ENCODE measurements around the gene POLR1D.

GRCh38 chr13:27588405-27588804, 33.3 kb upstream of the POLR1D start:
- no peak for TF ChIP-seq CTCF (IDR thresholded peaks at IDR 0.05)
- TF ChIP-seq POLR2A (IDR thresholded peaks at IDR 0.05): no peak

Data from tibial nerve (tissue), 3 donors.